PC-3 (cell line): ENCODE data around the gene SCAP. TPM values are rescaled to one million over a fixed set of nuclear protein-coding genes. Genes with fewer than 3 reads are reported as not detected.

Source experiments
- ATAC-seq: fragments of 200-7000 bp; cut with Tn5 transposase; 2 replicates; pipeline ENCODE4 v1.9.1; 2020; ENCODE audit warnings: mild to moderate bottlenecking, moderate library complexity
- BruUV-seq: library from RNA; stranded (reverse); fragments of 400-500 nt; replicated peaks from 2 replicates; lab custom pipeline; 2021; lab: Mats Ljungman, UMichigan
- CTCF ChIA-PET: fragments of 300-600 bp; sonication (Branson Sonifier 250); formaldehyde crosslinking; loops from one replicate; lab custom pipeline; 2022; ENCODE audit warnings: antibody characterized with exemption; lab: Charles Lee
- POLR2A ChIA-PET: fragments of 300-600 bp; sonication (Branson Sonifier 250); formaldehyde crosslinking; loops from one replicate; lab custom pipeline; 2022; ENCODE audit warnings: antibody characterized with exemption; ENCODE audit not compliant: unreplicated experiment; lab: Charles Lee
- DNase-seq: peaks from one replicate; pipeline ENCODE4 v3.0.0-alpha.2; 2015
- H2AFZ ChIP-seq: fragments of 300-600 bp; sonication (generic); 2 replicates; pipeline ENCODE4 v1.6.0; 2016; ENCODE audit warnings: antibody characterized with exemption, low read length
- H3F3A ChIP-seq: fragments of 300-600 bp; sonication (generic); one replicate; pipeline ENCODE4 v1.6.0; 2017; ENCODE audit warnings: antibody characterized with exemption, low read length, control low read depth, mild to moderate bottlenecking; ENCODE audit not compliant: unreplicated experiment
- H3K27ac ChIP-seq: fragments of 300-600 bp; sonication (generic); 2 replicates; pipeline ENCODE4 v1.5.1; 2016; ENCODE audit warnings: mild to moderate bottlenecking, low read length
- H3K27me3 ChIP-seq: fragments of 300-600 bp; sonication (generic); 2 replicates; pipeline ENCODE4 v1.6.1; 2016; ENCODE audit warnings: low read length, mixed read lengths
- H3K36me3 ChIP-seq: fragments of 300-600 bp; sonication (generic); 2 replicates; pipeline ENCODE4 v1.6.1; 2016; ENCODE audit warnings: low read depth, mixed run types, low read length, mixed read lengths
- H3K4me1 ChIP-seq: fragments of 300-600 bp; sonication (generic); 2 replicates; pipeline ENCODE4 v1.5.1; 2016; ENCODE audit warnings: low read length; ENCODE audit not compliant: insufficient read depth
- H3K4me2 ChIP-seq: fragments of 300-600 bp; sonication (generic); 2 replicates; pipeline ENCODE4 v1.6.0; 2016; ENCODE audit warnings: low read length
- H3K4me3 ChIP-seq: fragments of 300-600 bp; sonication (generic); 2 replicates; pipeline ENCODE4 v1.5.1; 2016; ENCODE audit warnings: mild to moderate bottlenecking, low read length, mixed read lengths
- H3K79me2 ChIP-seq: fragments of 300-600 bp; sonication (generic); 2 replicates; pipeline ENCODE4 v1.6.1; 2017; ENCODE audit warnings: low read length, mixed read lengths
- H3K9ac ChIP-seq: fragments of 300-600 bp; sonication (generic); 2 replicates; pipeline ENCODE4 v1.6.0; 2016; ENCODE audit warnings: mild to moderate bottlenecking, low read length
- H3K9me2 ChIP-seq: fragments of 300-600 bp; sonication (generic); replicated peaks from 2 replicates; pipeline ENCODE4 v1.6.1; 2016; ENCODE audit warnings: mixed run types, low read length, mixed read lengths
- H3K9me3 ChIP-seq: fragments of 300-600 bp; sonication (generic); 2 replicates; pipeline ENCODE4 v1.6.1; 2016; ENCODE audit warnings: low read length, mixed read lengths
- H4K20me1 ChIP-seq: fragments of 300-600 bp; sonication (generic); 2 replicates; pipeline ENCODE4 v1.6.1; 2016; ENCODE audit warnings: low read length, mixed read lengths
- EZH2 ChIP-seq: fragments of 300-600 bp; sonication (generic); IDR thresholded peaks from one replicate; pipeline ENCODE4 v1.6.1; 2017; ENCODE audit warnings: antibody characterized with exemption, mild to moderate bottlenecking, low read length; ENCODE audit not compliant: unreplicated experiment
- EZH2phosphoT487 ChIP-seq: fragments of 300-600 bp; sonication (generic); IDR thresholded peaks from 2 replicates; pipeline ENCODE4 v1.6.1; 2018; ENCODE audit warnings: mild to moderate bottlenecking, antibody characterized with exemption, low read length, borderline replicate concordance
- intact Hi-C: fragments of 100-400 bp; cut with micrococcal nuclease; formaldehyde crosslinking; loops from 2 replicates; pipeline ENCODE4 v1.9.0; 2023
- total RNA-seq: library from RNA; depleted of rRNA; stranded (reverse); fragments of >200 nt; gene quantifications from 2 replicates; pipeline ENCODE4 v1.2.3, GENCODE V29; 2014
- TF ChIP-seq, protein P1 (sequence below): fragments of 300-600 bp; sonication (generic); conservative IDR thresholded peaks from 2 replicates; pipeline ENCODE4 v1.5.1; 2017; ENCODE audit warnings: antibody characterized with exemption, low read depth, mild to moderate bottlenecking, low read length

Gene SCAP
- total RNA-seq, 1 experiment from 2014 or later = 84.7 TPM

DNA sequence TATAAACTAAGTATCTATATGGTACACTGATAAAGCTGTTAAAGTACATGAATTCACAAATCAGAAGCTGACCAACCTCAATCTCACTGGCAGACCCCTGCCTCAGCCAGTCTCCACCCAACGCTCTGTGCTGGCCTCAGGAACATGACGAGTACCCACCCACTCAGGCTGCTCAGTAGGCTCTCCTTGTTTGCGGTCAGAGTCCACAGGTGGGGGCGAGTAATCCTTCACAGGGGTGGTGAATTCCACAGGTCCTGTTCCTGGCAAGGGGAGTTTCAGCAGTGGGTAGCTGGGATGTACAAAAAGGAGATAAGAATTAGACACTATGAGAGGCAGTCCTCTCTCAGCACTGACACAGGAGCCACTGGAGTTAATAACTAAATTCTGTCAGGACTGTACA is 40.9 kb downstream of the SCAP start:
- H3K9ac ChIP-seq = no peak overlapping the region
- H3K4me2 ChIP-seq = no peak overlapping the region
- no peaks in the 10 kb centered on the region for H3K9me2 ChIP-seq
- intact Hi-C loops = no loop called here
- CTCF ChIA-PET = no interaction called here
- H3F3A ChIP-seq = no peaks in the 10 kb centered on the region
- no peak overlapping the region for H3K4me3 ChIP-seq
- TF ChIP-seq EZH2 (no peak), EZH2phosphoT487 (no peak)
- TF ChIP-seq, protein P1, sequence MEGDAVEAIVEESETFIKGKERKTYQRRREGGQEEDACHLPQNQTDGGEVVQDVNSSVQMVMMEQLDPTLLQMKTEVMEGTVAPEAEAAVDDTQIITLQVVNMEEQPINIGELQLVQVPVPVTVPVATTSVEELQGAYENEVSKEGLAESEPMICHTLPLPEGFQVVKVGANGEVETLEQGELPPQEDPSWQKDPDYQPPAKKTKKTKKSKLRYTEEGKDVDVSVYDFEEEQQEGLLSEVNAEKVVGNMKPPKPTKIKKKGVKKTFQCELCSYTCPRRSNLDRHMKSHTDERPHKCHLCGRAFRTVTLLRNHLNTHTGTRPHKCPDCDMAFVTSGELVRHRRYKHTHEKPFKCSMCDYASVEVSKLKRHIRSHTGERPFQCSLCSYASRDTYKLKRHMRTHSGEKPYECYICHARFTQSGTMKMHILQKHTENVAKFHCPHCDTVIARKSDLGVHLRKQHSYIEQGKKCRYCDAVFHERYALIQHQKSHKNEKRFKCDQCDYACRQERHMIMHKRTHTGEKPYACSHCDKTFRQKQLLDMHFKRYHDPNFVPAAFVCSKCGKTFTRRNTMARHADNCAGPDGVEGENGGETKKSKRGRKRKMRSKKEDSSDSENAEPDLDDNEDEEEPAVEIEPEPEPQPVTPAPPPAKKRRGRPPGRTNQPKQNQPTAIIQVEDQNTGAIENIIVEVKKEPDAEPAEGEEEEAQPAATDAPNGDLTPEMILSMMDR = no peak
- no peak overlapping the region for H2AFZ ChIP-seq
- peaks cover 23% of the 10 kb centered on the region for H3K36me3 ChIP-seq
- no peaks in the 10 kb centered on the region for H4K20me1 ChIP-seq
- POLR2A ChIA-PET = interaction anchor here (0.6 kb wide), 1 partner anchor 1067 kb away, joined by 3 read pairs; no protein-coding TSS in a partner anchor
- H3K27ac ChIP-seq = no peak overlapping the region
- H3K79me2 ChIP-seq = no peaks in the 10 kb centered on the region
- peaks cover 12% of the 10 kb centered on the region for H3K4me1 ChIP-seq
- H3K27me3 ChIP-seq = no peaks in the 10 kb centered on the region
- no peak for DNase-seq
- no peak for ATAC-seq
- no TSS peak for BruUV-seq
- no peaks in the 10 kb centered on the region for H3K9me3 ChIP-seq

DNA sequence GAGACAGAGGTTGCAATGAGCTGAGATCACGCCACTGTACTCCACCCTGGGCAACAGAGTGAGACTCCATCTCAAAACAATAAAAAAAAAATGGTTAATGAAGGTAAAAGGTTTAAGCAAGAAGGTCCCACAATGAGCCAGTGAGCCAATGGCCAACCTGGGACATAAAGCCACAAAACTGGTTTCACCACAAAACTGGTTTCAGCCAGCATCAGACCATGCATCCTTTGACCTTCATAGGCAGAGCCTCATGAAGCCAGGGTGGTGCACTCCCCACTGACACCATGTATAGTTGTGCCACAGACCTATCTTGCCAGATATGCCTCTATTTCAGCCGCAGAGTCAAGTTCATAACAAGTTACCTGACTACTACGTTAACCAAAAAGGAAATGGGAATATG is 41.9 kb downstream of the SCAP start:
- no peak for TF ChIP-seq EZH2
- no peak for TF ChIP-seq EZH2phosphoT487
- TF ChIP-seq, protein P1 = no peak
- no peak overlapping the region for H3K4me2 ChIP-seq
- no peaks in the 10 kb centered on the region for H3K79me2 ChIP-seq
- H3K4me3 ChIP-seq = no peak overlapping the region
- no peaks in the 10 kb centered on the region for H3K9me3 ChIP-seq
- no peak overlapping the region for H3K9ac ChIP-seq
- ATAC-seq = no peak
- POLR2A ChIA-PET = no interaction called here
- no peaks in the 10 kb centered on the region for H3K27me3 ChIP-seq
- no peaks in the 10 kb centered on the region for H4K20me1 ChIP-seq
- CTCF ChIA-PET = no interaction called here
- H3K36me3 ChIP-seq = peaks cover 23% of the 10 kb centered on the region
- H3K4me1 ChIP-seq = peaks cover 12% of the 10 kb centered on the region
- intact Hi-C loops = no loop called here
- H3K9me2 ChIP-seq = no peaks in the 10 kb centered on the region
- H2AFZ ChIP-seq = no peak overlapping the region
- H3F3A ChIP-seq = no peaks in the 10 kb centered on the region
- DNase-seq = peak; percentile 42
- BruUV-seq = no TSS peak
- no peak overlapping the region; the same call in 1 of the 2 replicates for H3K27ac ChIP-seq

DNA sequence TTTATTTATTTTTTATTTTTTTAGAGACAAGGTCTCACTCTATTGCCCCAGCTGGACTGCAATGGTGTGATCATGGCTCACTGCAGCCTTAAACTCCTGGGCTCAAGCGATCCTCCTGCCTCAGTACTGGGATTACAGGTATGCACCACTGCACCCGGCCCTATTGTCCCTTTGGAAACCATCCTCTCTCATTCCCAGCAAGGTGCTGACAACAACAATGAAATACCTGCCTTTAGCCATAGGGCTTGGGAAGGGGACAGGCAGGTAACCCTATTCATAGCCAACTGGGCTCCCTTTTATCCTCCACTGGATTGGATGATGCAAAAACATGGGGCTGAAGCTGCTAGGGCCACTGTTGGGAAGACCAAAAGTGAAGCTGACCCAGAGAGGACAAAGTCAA is 43.1 kb downstream of the SCAP start:
- no peaks in the 10 kb centered on the region for H4K20me1 ChIP-seq
- no peak overlapping the region for H3K4me3 ChIP-seq
- no peak overlapping the region for H2AFZ ChIP-seq
- no peak for TF ChIP-seq EZH2phosphoT487
- TF ChIP-seq, protein P1 = no peak
- no peaks in the 10 kb centered on the region for H3F3A ChIP-seq
- H3K9ac ChIP-seq = no peak overlapping the region
- H3K36me3 ChIP-seq = peaks cover 27% of the 10 kb centered on the region
- no peak overlapping the region for H3K27ac ChIP-seq
- no peak for ATAC-seq
- CTCF ChIA-PET = no interaction called here
- intact Hi-C loops = no loop called here
- no peaks in the 10 kb centered on the region for H3K27me3 ChIP-seq
- no peaks in the 10 kb centered on the region for H3K9me2 ChIP-seq
- H3K4me2 ChIP-seq = no peak overlapping the region
- H3K4me1 ChIP-seq = peaks cover 12% of the 10 kb centered on the region
- POLR2A ChIA-PET = no interaction called here
- H3K79me2 ChIP-seq = no peaks in the 10 kb centered on the region
- no TSS peak for BruUV-seq
- H3K9me3 ChIP-seq = no peaks in the 10 kb centered on the region
- DNase-seq = no peak
